ENCODE results near the gene FAM83B.

FAM83B gene

DNA sequence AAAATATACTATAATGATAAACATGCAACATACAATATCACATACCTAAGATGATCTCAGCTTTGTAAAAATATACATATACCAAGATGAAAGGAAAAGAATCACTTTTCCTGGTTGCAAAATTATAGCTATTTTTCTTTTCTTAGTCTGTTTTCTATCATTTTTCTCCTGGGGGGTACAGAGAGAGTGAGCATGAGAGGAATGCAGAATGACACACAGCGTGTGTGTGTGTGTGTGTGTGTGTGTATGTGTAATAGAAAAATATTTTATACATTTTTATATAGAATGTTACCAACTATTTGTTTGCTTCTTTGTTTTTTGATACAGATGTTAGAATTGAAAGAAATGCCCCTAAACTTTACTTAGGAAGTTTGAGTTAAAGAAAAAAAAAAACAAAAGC, 64.3 kb downstream of the FAM83B start:
- no peaks in the 10 kb centered on the region for H4K20me1 ChIP-seq (ENCODE audit: insufficient read depth, low read length)
- no peak overlapping the region for H3K27ac ChIP-seq (ENCODE audit: low read depth, low read length, poor library complexity, severe bottlenecking)
- no peaks in the 10 kb centered on the region for H3F3A ChIP-seq (ENCODE audit: insufficient read depth, low read length)
- no peaks in the 10 kb centered on the region for H3K9me3 ChIP-seq (ENCODE audit: low read length)
- no peaks in the 10 kb centered on the region for H3K27me3 ChIP-seq (ENCODE audit: insufficient read depth, low read length)
- no peak overlapping the region for H2AFZ ChIP-seq (ENCODE audit: low read length)
- no peaks in the 10 kb centered on the region for H3K9me2 ChIP-seq (ENCODE audit: low read depth, low read length)
- TF ChIP-seq, protein P1, sequence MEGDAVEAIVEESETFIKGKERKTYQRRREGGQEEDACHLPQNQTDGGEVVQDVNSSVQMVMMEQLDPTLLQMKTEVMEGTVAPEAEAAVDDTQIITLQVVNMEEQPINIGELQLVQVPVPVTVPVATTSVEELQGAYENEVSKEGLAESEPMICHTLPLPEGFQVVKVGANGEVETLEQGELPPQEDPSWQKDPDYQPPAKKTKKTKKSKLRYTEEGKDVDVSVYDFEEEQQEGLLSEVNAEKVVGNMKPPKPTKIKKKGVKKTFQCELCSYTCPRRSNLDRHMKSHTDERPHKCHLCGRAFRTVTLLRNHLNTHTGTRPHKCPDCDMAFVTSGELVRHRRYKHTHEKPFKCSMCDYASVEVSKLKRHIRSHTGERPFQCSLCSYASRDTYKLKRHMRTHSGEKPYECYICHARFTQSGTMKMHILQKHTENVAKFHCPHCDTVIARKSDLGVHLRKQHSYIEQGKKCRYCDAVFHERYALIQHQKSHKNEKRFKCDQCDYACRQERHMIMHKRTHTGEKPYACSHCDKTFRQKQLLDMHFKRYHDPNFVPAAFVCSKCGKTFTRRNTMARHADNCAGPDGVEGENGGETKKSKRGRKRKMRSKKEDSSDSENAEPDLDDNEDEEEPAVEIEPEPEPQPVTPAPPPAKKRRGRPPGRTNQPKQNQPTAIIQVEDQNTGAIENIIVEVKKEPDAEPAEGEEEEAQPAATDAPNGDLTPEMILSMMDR (IDR thresholded peaks at IDR 0.05; ENCODE audit: low read length), result no peak
- TF ChIP-seq EZH2 (IDR thresholded peaks at IDR 0.05; ENCODE audit: borderline replicate concordance, low read length), result no peak
- no peak overlapping the region for H3K4me2 ChIP-seq (ENCODE audit: low read length)
- H3K36me3 ChIP-seq (ENCODE audit: insufficient read depth, low read length), result no peaks in the 10 kb centered on the region
- H3K79me2 ChIP-seq (ENCODE audit: insufficient read depth, low read length), result no peaks in the 10 kb centered on the region
- no peak overlapping the region for H3K9ac ChIP-seq (ENCODE audit: low read length)
- no peaks in the 10 kb centered on the region for H3K4me1 ChIP-seq (ENCODE audit: insufficient read depth, low read length, severe bottlenecking)
- no peak overlapping the region for H3K4me3 ChIP-seq (ENCODE audit: low read depth, low read length, poor library complexity, severe bottlenecking)

DNA sequence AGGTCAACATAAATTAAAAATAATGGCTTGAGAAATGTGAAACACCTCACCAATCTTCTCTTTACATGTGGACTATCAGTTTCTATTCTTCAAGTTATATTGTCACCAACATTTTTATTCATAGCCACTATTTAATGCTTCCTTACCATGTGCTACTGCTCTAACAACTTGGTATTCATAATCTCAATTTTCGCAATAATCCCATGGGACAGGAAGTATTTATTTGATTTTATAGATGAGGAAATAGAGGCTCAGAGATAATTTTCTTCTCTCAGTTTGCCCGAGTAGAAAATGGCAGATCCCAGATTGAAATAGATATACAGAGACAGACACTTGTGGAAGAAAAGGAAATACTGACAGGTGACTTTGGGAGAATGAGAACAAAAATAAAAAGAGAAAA, 66.6 kb downstream of the FAM83B start:
- H3K9me3 ChIP-seq (ENCODE audit: low read length), result no peaks in the 10 kb centered on the region
- no peak overlapping the region for H3K4me3 ChIP-seq (ENCODE audit: low read depth, low read length, poor library complexity, severe bottlenecking)
- no peak overlapping the region for H3K4me2 ChIP-seq (ENCODE audit: low read length)
- H3K27me3 ChIP-seq (ENCODE audit: insufficient read depth, low read length), result no peaks in the 10 kb centered on the region
- H3K9ac ChIP-seq (ENCODE audit: low read length), result no peak overlapping the region
- H4K20me1 ChIP-seq (ENCODE audit: insufficient read depth, low read length), result no peaks in the 10 kb centered on the region
- no peaks in the 10 kb centered on the region for H3K36me3 ChIP-seq (ENCODE audit: insufficient read depth, low read length)
- no peaks in the 10 kb centered on the region for H3K9me2 ChIP-seq (ENCODE audit: low read depth, low read length)
- no peak for TF ChIP-seq EZH2 (IDR thresholded peaks at IDR 0.05; ENCODE audit: borderline replicate concordance, low read length)
- TF ChIP-seq, protein P1 (IDR thresholded peaks at IDR 0.05; ENCODE audit: low read length), result no peak
- no peak overlapping the region for H3K27ac ChIP-seq (ENCODE audit: low read depth, low read length, poor library complexity, severe bottlenecking)
- H3K79me2 ChIP-seq (ENCODE audit: insufficient read depth, low read length), result no peaks in the 10 kb centered on the region
- no peak overlapping the region for H2AFZ ChIP-seq (ENCODE audit: low read length)
- no peaks in the 10 kb centered on the region for H3F3A ChIP-seq (ENCODE audit: insufficient read depth, low read length)
- H3K4me1 ChIP-seq (ENCODE audit: insufficient read depth, low read length, severe bottlenecking), result no peaks in the 10 kb centered on the region

DNA sequence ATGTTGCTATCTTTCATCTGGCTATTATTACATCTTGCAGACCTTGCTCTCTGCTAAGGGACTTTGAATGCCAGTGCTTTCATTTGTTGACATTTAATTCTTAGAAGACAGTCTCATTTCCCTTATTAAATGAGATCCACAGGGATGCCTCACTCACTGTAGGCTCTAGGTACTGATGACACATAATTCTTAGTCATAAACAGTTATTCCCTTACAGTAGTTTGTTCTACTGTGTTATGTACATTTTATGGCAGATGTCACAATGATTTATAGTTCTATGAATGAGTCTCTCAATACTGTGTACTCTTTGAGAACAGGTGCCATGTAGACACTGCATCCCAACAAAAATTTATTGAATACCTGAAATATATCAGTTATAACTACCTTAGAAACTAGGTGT, 70.3 kb downstream of the FAM83B start:
- Histone ChIP-seq H3K9me2 (ENCODE audit: low read depth, low read length) (no peaks in the 10 kb centered on the region), H3K9ac (ENCODE audit: low read length) (no peak overlapping the region), H3K4me1 (ENCODE audit: insufficient read depth, low read length, severe bottlenecking) (no peaks in the 10 kb centered on the region), H3K4me3 (ENCODE audit: low read depth, low read length, poor library complexity, severe bottlenecking) (no peak overlapping the region), H3K9me3 (ENCODE audit: low read length) (no peaks in the 10 kb centered on the region), H2AFZ (ENCODE audit: low read length) (no peak overlapping the region), H3K4me2 (ENCODE audit: low read length) (no peak overlapping the region), H3K27me3 (ENCODE audit: insufficient read depth, low read length) (no peaks in the 10 kb centered on the region), H3K27ac (ENCODE audit: low read depth, low read length, poor library complexity, severe bottlenecking) (no peak overlapping the region), H4K20me1 (ENCODE audit: insufficient read depth, low read length) (no peaks in the 10 kb centered on the region), H3K79me2 (ENCODE audit: insufficient read depth, low read length) (no peaks in the 10 kb centered on the region), H3K36me3 (ENCODE audit: insufficient read depth, low read length) (no peaks in the 10 kb centered on the region), H3F3A (ENCODE audit: insufficient read depth, low read length) (no peaks in the 10 kb centered on the region)
- TF ChIP-seq EZH2 (IDR thresholded peaks at IDR 0.05; ENCODE audit: borderline replicate concordance, low read length), result no peak
- TF ChIP-seq, protein P1 (IDR thresholded peaks at IDR 0.05; ENCODE audit: low read length), result no peak
